Measurements from ENCODE around the gene GALNT4. TPM values are rescaled to one million over a fixed set of nuclear protein-coding genes. Genes with fewer than 3 reads are reported as not detected.

GALNT4 gene
- total and polyA plus RNA-seq, 2 of the 13 experiments (the other 11 are each of a cell fraction or from before 2014, with no cell fraction given) = 4.9 to 6.8 TPM

GRCh38 chr12:89523393-89523792 lies 1.2 kb downstream of the GALNT4 start:
- ChIA-PET CTCF (ENCODE audit: low intra/inter-chr PET ratio, low total read pairs) (interaction anchor here (1.7 to 3.0 kb wide), 2 partner anchors 53 to 472 kb away, joined by 4 to 29 read pairs; no protein-coding TSS in a partner anchor), POLR2A (interaction anchor here (1.6 kb wide), 1 partner anchor 186 kb away, joined by 3 read pairs; no protein-coding TSS in a partner anchor)
- FAIRE-seq = no peak
- Histone ChIP-seq H2AFZ (ENCODE audit: low read length) (no peak overlapping the region), H3K36me3 (replicated peaks in 1 of 2; ENCODE audit: control insufficient read depth in 1 of 2, insufficient read depth in 2 of 2, low read length in 2 of 2) (no peaks in the 10 kb centered on the region), H3K79me2 (ENCODE audit: insufficient read depth, low read length) (peaks cover 49% of the 10 kb centered on the region), H3K9ac (ENCODE audit: insufficient read depth, low read depth, low read length) (peak overlapping the region; percentile 91; the same call in 1 of the 2 replicates), H3K9me3 (ENCODE audit: low read length) (no peaks in the 10 kb centered on the region), H3K4me2 (ENCODE audit: low read depth, low read length) (peak overlapping the region; percentile 87), H3K4me3 (replicated peaks in 1 of 3; ENCODE audit: insufficient read depth in 1 of 3, low read depth in 2 of 3, low read length in 3 of 3) (peak overlapping the region; percentile 86 to 96 (median 95); a peak in 5 of 6 replicates), H3K27me3 (ENCODE audit: control insufficient read depth in 1 of 2, insufficient read depth in 2 of 2, low read length in 2 of 2) (no peaks in the 10 kb centered on the region), H3K27ac (ENCODE audit: extremely low read length, insufficient read depth, low read length) (no peak overlapping the region), H3K4me1 (ENCODE audit: insufficient read depth, low read length) (peaks cover 65% of the 10 kb centered on the region), H4K20me1 (ENCODE audit: insufficient read depth, low read length) (no peaks in the 10 kb centered on the region)
- BruUV-seq (replicated peaks) = no TSS peak
- in situ Hi-C loops (cut with HindIII; ENCODE audit: extremely low pct_ligation_motif_present, low pct_unique_long_range_greater_than_20kb) = loop anchor here (10.0 kb wide), 1 partner anchor 469 kb away; no protein-coding TSS in a partner anchor
- TF ChIP-seq ZNF746 (CRISPR knock-in tag; IDR thresholded peaks at IDR 0.05) (no peak), ZC3H13 (CRISPR knock-in tag; IDR thresholded peaks at IDR 0.05) (0 out of 2 replicates have a peak, but pooled peaks have one; percentile 11)
- intact Hi-C loops (cut with micrococcal nuclease; ENCODE audit: unreplicated experiment) = no loop called here
- 88% methylated on average over 8 of the region's 8 CpGs for WGBS (ENCODE audit: low lambda C conversion rate)
- ATAC-seq = no peak
- no peak for DNase-seq (ENCODE audit: low spot score)

DNA sequence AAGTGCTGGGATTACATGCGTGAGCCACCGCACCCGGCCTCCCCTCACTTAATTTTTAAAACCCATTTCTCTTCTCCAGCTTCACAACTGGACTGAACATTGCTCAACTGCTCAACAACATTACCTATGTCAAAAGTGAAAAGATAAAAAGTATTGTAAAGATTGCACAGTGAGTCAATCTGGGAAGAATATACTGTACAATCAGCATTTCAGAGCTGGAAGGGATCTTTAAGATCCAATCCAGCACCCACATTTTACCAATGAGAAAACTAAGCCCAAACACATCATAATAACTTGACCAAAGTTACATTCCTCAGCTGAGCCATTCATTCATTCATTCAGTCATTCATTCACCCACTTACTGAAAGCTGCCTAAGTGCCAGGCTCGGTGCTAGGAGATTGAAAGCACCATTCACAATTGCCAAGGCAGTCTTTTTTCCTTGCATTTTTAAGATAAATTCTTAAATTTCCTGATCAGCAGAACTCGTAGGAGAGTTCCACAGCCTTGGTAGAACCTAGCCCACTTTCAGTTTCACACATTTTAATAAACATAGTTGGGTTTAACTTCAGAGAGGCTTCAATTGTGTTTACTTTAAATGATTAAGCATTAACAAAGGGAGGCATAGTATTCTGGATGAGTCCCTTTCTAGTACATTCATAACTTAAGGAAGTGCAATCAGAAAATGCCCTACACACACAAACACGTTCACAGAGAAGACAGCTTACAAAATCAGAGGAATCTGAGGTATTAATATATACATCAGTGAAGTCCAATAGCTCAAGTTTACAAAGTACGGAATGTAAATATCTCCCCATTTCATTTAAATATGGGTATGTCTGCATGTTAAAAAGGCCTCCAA lies 3.0 kb downstream of the GALNT4 start:
- peak; percentile 71 for DNase-seq (ENCODE audit: low spot score)
- Histone ChIP-seq H3K4me2 (ENCODE audit: low read depth, low read length) (peak overlapping the region; percentile 87), H3K36me3 (replicated peaks in 1 of 2; ENCODE audit: control insufficient read depth in 1 of 2, insufficient read depth in 2 of 2, low read length in 2 of 2) (no peaks in the 10 kb centered on the region), H4K20me1 (ENCODE audit: insufficient read depth, low read length) (no peaks in the 10 kb centered on the region), H3K79me2 (ENCODE audit: insufficient read depth, low read length) (peaks cover 49% of the 10 kb centered on the region), H3K27me3 (ENCODE audit: control insufficient read depth in 1 of 2, insufficient read depth in 2 of 2, low read length in 2 of 2) (no peaks in the 10 kb centered on the region), H3K4me1 (ENCODE audit: insufficient read depth, low read length) (peaks cover 63% of the 10 kb centered on the region), H3K4me3 (replicated peaks in 1 of 3; ENCODE audit: insufficient read depth in 1 of 3, low read depth in 2 of 3, low read length in 3 of 3) (peak overlapping the region in 2 of 3 experiments; percentile 34 to 37; a peak in 4 of 6 replicates), H3K9me3 (ENCODE audit: low read length) (no peaks in the 10 kb centered on the region), H3K9ac (ENCODE audit: insufficient read depth, low read depth, low read length) (peak overlapping the region; percentile 58), H2AFZ (ENCODE audit: low read length) (no peak overlapping the region), H3K27ac (ENCODE audit: extremely low read length, insufficient read depth, low read length) (peak overlapping the region; percentile 60)
- 64% methylated on average over 7 of the region's 7 CpGs for WGBS (ENCODE audit: low lambda C conversion rate)
- intact Hi-C loops (cut with micrococcal nuclease; ENCODE audit: unreplicated experiment) = no loop called here
- no peak for FAIRE-seq
- CTCF ChIA-PET (ENCODE audit: low intra/inter-chr PET ratio, low total read pairs) = interaction anchor here (1.2 kb wide), 1 partner anchor 51 kb away, joined by 3 read pairs; no protein-coding TSS in a partner anchor
- no TSS peak for BruUV-seq (replicated peaks)
- in situ Hi-C loops (cut with HindIII; ENCODE audit: extremely low pct_ligation_motif_present, low pct_unique_long_range_greater_than_20kb) = loop anchor here (10.0 kb wide), 1 partner anchor 467 kb away; no protein-coding TSS in a partner anchor
- POLR2A ChIA-PET = interaction anchor here (1.6 kb wide), 1 partner anchor 168 kb away, joined by 3 read pairs; no protein-coding TSS in a partner anchor
- no peak for ATAC-seq
- TF ChIP-seq, protein P1, sequence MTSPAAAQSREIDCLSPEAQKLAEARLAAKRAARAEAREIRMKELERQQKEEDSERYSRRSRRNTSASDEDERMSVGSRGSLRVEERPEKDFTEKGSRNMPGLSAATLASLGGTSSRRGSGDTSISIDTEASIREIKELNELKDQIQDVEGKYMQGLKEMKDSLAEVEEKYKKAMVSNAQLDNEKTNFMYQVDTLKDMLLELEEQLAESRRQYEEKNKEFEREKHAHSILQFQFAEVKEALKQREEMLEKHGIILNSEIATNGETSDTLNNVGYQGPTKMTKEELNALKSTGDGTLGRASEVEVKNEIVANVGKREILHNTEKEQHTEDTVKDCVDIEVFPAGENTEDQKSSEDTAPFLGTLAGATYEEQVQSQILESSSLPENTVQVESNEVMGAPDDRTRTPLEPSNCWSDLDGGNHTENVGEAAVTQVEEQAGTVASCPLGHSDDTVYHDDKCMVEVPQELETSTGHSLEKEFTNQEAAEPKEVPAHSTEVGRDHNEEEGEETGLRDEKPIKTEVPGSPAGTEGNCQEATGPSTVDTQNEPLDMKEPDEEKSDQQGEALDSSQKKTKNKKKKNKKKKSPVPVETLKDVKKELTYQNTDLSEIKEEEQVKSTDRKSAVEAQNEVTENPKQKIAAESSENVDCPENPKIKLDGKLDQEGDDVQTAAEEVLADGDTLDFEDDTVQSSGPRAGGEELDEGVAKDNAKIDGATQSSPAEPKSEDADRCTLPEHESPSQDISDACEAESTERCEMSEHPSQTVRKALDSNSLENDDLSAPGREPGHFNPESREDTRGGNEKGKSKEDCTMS (CRISPR knock-in tag; conservative IDR thresholded peaks at IDR 0.05) = no peak
- TF ChIP-seq ZNF317 (CRISPR knock-in tag; IDR thresholded peaks at IDR 0.05) (no peak), MIER3 (CRISPR knock-in tag; IDR thresholded peaks at IDR 0.05; ENCODE audit: borderline replicate concordance) (no peak), CBFB (CRISPR knock-in tag; IDR thresholded peaks at IDR 0.05) (no peak), ZNF446 (CRISPR knock-in tag; IDR thresholded peaks at IDR 0.05) (no peak), ZNF598 (CRISPR knock-in tag; IDR thresholded peaks at IDR 0.05; ENCODE audit: borderline replicate concordance) (no peak), FOSL2 (CRISPR knock-in tag; IDR thresholded peaks at IDR 0.05) (no peak), SATB2 (CRISPR knock-in tag; IDR thresholded peaks at IDR 0.05) (0 out of 2 replicates have a peak, but pooled peaks have one; percentile 33), FOXK2 (IDR thresholded peaks at IDR 0.05) (peak; percentile 49; the same call in 1 of the 2 replicates)
- TF ChIP-seq, protein P2, sequence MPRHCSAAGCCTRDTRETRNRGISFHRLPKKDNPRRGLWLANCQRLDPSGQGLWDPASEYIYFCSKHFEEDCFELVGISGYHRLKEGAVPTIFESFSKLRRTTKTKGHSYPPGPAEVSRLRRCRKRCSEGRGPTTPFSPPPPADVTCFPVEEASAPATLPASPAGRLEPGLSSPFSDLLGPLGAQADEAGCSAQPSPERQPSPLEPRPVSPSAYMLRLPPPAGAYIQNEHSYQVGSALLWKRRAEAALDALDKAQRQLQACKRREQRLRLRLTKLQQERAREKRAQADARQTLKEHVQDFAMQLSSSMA (CRISPR knock-in tag; IDR thresholded peaks at IDR 0.05) = no peak
